Right forelimb (tissue), 1 donor: Measurements from ENCODE around the gene PROCR.
A peak's percentile ranks its signal among the peaks of the same experiment; 100 is the strongest.
"Not testable (repeated sequence)": the region's sequence is repeated elsewhere in the genome, so short reads cannot be mapped to it uniquely, and the experiment has no call there.

Experiments
- DNase-seq: peaks from one replicate; pipeline ENCODE4 v3.0.0-alpha.2; 2018

Gene PROCR

GRCh38 chr20:35165221-35166185 lies 6.4 kb upstream of the PROCR start:
- DNase-seq: no peak

DNA sequence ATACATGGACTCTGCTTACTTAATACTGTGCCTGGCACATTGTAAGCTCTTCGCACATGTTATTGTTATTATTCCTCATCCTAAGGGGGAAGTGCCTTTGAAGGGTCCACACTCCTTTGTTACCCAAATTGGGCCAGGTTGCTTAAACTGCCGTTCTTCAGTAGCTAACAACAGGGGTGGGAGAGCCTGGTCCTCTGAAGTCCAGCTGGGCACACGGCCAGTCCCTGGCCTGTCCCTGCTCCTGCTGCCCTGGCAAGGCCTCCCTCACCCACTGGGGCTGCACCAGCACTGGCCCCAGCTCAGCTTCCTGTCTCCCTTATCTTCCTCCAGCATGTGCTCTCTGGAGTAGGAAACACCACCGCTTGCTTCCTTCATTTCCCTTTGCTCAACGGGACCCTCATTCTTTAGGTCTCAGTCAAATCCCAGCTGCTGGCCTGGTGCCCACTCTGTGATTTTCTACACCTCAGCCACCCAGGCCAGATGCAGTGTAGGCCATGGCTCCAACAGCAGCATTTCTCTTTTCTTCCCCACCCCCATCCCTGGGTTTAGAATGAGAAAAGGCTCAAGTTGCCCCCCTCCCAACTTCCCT lies 5.5 kb upstream of the PROCR start:
- DNase-seq: no peak

DNA sequence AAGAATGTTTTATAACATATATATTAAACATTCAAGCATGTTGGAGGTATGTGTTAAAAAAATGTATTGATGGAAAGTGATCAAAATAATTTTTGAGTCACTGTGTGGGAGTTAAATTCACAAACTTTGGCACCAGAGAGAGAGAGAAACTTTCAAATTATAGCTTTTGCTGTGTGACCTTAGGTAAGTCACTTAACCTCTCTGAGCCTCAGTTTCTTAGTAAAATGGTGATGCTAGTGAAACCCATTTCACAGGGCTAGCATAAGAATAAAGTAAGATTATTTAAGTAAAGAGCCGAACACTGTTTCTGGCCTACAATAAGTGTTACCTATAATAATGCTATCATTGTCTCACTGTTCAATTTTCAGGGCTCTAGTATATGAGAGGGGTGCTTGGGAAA lies 4.1 kb upstream of the PROCR start:
- DNase-seq: no peak

DNA sequence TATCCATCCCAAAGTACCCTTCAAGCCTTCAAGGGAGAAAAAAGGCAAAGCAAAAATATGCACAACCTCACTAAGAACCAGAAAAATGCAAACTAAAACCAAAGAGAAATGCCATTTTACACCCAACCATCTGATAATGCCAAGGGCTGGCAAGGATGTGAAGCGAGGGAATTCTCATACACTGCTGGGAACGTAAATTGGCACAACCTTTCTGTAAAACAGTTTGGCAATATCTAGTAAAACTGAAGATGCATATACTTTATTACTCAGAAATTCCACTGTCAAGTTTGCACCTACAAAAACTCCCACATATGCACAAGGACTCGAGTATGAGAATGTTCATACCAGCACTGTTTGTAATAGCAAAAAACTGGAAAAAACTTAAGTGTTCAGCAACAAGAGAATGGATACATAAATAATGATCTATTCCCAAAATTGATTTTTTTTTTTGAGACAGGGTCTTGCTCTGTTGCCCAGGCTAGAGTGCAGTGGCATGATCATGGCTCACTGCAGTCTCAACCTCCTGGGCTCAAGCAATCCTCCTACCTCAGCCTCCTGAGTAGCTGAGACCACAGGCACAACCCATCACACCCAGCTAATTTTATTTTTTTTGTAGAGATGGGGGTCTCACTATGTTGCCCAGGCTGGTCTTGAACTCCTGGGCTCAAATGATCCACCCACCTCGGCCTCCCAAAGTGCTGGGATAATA lies 3.0 kb upstream of the PROCR start:
- not testable (repeated sequence) for DNase-seq

GRCh38 chr20:35171438-35171752 lies 477 bp upstream of the PROCR start:
- no peak for DNase-seq

DNA sequence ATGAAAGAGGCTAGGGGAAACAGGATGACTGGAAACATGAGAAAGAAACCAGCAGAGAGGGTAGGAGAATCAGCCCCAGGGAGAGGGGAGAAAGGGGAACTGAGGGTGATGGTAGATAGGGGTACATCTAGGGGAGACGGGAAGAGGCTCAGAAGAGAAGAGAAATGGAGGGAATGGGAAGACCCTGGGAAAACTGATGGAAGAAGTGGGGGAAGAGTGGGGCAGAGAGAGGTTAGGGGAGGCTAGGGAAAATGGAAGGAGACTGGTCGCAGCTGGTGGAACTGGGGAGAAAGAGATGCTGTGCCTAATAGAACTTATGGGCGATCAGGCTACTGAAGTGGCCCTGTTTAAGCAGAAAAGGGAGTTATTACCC lies 548 bp downstream of the PROCR start:
- no peak for DNase-seq

GRCh38 chr20:35173576-35174192 lies 1.8 kb downstream of the PROCR start:
- DNase-seq: no peak

GRCh38 chr20:35174458-35175216 lies 2.8 kb downstream of the PROCR start:
- DNase-seq: peak; percentile 51

DNA sequence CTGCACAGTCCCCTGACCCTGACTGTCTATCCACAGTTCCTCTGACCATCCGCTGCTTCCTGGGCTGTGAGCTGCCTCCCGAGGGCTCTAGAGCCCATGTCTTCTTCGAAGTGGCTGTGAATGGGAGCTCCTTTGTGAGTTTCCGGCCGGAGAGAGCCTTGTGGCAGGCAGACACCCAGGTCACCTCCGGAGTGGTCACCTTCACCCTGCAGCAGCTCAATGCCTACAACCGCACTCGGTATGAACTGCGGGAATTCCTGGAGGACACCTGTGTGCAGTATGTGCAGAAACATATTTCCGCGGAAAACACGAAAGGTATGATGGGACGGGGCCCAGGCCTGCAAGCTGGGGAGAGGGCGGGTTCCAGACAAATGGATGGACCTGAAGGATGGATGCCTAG lies 4.3 kb downstream of the PROCR start:
- no peak for DNase-seq

DNA sequence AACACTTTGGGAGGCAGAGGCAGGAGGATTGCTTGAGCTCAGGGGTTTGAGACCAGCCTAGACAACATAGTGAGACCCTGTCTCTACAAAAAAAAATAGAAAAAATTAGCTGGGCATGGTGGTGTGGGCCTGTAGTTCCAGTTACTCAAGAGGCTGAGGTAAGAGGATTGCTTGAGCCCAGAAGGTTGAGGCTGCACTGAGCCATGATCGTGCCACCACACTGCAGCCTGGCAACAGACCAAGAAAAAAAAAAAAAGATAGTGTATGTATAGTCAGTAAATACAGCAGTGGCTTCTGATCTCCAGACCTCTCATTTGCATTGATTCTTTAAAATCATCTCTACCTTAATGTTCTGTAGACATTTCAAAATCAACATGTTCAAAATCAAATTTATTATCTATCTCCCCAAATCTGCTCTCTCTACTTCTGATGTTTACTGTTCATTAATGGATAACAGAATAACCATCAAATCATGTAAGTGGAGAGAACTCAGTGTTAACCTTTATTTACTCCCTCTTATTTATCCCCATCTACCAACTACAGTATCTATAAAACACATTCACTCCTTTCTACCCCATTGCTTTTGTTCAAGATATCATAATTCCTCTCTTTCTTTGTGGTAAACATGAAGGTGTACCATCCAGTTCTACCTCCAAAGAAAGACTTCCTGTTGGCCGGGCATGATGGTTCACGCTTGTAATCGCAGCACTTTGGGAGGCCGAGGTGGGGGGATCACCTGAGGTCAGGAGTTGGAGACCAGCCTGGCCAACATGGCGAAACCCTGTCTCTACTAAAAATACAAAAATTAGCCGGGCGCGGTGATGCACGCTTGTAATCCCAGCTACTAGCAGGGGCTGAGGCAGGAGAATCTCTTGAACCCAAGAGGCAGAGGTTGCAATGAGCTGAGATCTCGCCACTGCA lies 7.7 kb downstream of the PROCR start:
- no peak for DNase-seq

GRCh38 chr20:35180266-35180665 lies 8.4 kb downstream of the PROCR start:
- no peak for DNase-seq

DNA sequence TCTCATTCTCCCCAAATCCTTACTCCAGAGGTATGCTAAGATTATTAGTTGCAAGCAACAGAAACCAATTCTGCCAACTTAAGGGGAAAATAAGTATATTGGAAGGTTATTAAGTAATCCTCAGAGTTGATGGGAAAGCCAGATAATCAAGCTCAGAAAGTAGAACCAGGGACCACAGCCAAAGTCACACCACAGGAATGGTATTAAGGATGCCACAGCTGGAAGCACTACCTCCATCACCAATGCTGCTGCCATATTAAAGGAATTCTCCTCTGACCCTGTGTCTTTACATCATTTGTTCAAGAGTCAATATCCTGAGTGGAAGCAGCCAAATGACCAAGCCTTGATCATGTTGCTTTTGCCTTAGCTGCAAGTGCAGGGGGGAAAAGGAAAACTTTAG lies 9.9 kb downstream of the PROCR start:
- DNase-seq: no peak

DNA sequence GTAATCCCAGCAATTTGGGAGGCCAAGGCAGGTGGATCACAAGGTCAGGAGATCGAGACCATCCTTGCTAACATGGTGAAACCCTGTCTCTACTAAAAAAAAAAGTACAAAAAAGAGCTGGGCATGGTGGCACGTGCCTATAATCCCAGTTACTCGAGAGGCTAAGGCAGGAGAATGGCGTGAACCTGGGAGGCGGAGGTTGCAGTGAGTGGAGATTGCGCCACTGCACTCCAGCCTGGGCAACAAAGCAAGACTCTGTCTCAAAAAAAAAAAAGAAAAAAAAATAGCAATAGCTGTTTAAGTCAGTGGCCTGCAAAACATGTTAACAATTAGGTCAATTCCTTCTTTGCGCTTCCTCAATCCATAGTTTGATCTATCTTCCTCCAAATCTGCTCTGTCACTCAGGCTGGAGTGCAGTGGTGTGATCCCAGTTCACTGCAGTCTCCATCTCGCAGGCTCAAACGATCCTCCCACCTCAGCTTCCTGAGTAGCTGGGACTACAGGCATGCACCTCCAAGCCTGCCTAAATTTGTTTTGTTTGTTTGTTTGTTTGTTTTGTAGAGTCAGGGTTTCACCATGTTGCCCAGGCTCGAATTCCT lies 14.9 kb downstream of the PROCR start:
- not testable (repeated sequence) for DNase-seq

DNA sequence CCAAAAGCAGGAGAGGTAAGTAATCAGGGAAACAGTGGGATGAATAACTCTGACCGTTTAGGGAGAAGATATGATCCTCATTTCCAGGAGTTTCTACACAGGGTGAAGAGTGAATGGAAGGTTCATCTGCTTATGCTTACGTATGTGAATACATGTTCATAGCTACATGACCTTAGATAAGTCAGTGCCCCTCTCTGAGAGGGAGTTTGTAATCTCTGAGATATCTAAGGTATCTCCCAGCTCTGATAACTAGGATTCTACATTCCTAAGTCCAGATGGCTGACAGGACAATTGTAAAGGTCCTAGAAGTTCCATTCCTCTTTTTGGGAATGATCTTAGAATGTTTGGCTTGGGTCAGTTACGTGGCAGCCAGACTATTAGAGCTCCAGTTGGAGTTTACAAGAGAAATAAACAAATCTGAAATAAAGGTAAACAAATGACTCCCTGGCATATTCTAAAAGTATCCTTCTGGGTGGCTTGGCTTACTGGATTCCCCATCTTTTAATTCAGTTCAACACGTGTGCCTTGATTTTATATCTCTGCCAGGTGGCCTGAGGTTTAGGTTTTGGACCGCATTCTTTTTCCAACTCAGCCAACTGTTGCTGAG lies 15.8 kb downstream of the PROCR start:
- DNase-seq: no peak

DNA sequence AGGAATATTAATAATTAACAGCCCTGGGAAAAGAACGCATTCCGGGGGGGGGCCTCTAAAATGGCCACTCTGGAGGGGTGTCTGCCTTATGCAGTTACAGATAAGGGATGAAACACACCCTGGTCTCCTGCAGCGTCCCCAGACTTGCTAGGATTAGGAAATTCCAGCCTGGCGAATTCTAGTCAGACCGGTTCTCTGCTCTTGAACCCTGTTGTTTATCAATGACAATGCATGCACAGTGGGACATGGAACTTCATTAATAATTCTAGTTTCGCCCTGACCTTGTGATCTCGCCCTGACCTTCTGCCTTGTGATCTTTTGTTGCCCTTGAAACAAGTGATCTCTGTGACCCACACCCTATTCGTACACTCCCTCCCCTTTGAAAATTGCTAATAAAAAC lies 17.4 kb downstream of the PROCR start:
- DNase-seq: not testable (repeated sequence)

DNA sequence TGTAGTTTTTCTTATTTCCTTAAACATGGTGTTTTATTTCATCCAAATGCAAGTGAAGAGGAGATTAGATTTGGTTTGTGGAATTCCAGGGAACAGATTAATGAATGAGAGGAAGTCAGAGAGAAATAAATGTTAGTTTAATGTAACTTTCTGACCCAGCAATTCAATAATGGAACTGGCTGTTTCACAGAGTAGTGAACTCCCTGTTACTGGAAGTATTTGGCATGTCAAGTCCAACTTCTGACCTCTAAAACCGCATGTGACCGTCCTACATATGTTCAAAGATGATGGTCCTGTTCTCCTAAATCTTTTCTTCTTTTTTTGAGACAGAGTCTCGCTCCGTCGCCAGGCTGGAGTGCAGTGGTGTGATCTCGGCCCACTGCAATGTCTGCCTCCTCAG lies 18.7 kb downstream of the PROCR start:
- DNase-seq: no peak

DNA sequence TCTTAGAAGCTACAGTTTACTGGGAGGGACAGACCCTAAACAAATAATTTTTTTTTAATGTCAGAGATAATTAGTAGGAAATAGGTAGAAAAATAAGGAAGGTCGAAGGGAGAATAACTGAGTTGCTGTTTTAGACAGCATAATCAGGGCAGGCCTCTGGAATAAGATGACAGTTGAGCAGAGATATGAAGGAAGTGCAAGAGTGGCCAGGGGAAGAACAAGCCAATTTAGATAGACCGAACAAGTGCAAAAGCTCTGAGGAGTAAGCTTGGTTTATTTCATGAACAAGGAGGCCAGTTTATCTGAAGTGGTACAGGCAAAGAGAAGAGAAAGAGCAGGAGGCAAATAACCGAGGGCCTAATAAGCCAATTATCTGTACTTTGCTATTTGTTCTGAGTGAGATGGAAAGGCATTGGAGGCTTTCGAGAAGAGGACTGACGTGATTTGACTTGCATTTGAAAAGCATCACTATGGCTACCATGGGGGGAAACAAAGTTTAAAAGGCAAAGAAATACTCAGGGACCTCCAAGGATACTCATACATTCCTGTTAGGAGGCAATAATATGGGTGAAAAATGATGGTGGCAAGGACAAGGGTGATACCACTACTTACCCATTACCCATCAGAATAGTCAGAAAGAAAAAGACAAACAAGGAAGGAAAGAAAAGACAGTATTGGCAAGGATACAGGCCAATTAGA lies 19.7 kb downstream of the PROCR start:
- DNase-seq: no peak

DNA sequence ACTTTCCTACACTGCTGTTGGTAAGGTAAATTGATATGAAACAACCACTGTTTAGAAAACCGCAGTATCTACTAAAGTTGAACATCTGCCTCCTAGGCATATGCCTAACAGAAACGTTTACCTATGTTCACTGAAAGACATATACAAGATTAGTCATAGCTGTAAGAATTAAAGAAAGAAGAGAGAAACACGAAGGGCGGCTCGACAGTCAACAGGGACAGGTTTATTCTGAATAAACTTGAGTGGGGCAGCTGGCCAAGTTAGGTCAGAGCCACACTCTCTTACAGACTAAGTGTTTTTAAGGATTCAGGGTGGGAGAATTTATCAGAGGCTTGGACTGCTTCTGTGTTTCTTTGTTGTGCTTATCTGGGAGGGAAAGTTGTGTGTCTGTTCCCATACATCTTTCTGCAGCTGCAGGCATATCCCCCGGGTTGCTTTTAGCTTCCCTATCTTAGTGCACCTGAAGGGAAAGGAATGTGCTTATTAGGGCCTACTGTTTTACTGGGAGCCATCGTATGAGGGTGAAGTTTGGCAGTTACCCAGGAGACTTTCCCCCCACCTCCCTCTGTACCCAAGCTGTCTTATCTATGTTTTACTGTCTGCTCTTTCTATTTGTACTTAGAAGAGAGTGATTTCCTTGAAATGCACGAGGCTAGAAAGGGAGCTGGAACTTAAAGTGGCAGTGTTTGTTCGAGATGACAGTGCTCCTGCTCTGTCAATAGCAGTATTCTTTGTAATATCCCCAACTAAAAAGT lies 20.4 kb downstream of the PROCR start:
- no peak for DNase-seq
